ENCODE measurements around the gene ANKRD36.
"Not testable (repeated sequence)": the region's sequence is repeated elsewhere in the genome, so short reads cannot be mapped to it uniquely, and the experiment has no call there.

Gene ANKRD36

DNA sequence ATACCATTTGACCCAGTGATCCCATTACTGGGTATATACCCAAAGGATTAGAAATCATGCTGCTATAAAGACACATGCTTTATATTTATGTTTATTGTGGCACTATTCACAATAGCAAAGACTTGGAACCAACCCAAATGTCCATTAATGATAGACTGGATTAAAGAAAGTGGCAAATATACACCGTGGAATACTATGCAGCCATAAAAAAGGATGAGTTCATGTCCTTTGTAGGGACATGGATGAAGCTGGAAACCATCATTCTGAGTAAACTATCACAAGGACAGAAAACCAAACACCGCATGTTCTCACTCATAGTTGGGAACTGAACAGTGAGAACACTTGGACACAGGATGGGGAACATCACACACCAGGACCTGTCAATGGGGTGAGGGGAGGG lies 6.1 kb upstream of the ANKRD36 start:
- in situ Hi-C loops (cut with HindIII; ENCODE audit: low pct_ligation_motif_present, low pct_unique_long_range_greater_than_20kb, low sequenced_read_pairs), result not testable (repeated sequence)

DNA sequence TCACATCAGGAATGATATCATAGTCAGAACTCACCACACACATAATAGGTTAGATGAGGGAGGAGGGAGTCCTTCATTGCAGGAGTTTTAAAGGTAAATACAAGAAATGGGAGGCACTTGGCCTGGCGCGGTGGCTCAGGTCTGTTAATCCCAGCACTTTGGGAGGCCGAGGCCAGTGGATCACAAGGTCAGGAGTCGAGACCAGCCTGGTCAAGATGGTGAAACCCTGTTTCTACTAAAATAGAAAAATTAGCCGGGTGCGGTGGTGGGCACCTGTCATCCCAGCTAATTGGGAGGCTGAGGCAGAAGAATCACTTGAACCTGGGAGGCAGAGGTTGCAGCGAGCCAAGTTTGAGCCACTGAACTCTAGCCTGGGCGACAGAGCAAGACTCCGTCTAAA lies 1.7 kb upstream of the ANKRD36 start:
- in situ Hi-C loops (cut with HindIII; ENCODE audit: low pct_ligation_motif_present, low pct_unique_long_range_greater_than_20kb, low sequenced_read_pairs); DNase-seq: not testable (repeated sequence)

More for the DNA sequence above, 6.1 kb upstream of the ANKRD36 start:
- DNase-seq, result not testable (repeated sequence)

DNA sequence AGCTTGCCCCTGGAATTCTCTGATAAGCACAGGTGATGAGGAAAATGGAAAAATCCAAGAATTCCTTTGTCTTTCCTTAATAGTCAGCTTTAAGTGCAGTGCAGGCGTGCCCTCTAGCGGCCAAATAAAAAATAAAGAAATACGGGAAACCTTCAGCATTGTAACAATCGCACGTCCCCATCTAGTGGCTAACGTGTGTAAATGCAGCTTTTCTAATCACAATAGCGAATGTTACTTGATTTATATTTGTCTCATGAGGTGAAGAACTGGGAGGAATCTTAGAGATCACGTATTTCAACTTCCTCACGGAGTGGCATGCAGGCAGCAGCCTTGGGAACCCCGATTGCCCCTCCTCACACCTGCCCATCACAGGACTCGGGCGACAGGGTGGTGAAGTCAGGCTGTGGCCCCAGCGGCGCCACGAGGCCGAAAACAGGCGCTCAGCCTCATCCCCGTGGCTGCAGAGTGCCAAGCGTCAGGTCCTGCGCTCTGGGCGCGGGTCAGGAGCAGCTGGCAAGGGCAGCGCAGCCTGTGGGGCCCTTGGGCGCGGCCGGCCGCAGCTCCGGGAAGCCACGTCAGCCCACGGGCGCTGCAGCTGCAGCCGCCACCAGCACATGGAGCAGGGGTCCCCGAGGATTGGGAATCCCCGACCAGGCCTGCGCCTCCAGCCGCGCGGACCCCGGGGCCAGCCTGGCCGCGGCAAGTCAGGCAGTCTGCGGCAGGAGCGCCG lies 468 bp upstream of the ANKRD36 start:
- in situ Hi-C loops (cut with HindIII; ENCODE audit: low pct_ligation_motif_present, low pct_unique_long_range_greater_than_20kb, low sequenced_read_pairs), result not testable (repeated sequence)
- DNase-seq, result peak; percentile 32

DNA sequence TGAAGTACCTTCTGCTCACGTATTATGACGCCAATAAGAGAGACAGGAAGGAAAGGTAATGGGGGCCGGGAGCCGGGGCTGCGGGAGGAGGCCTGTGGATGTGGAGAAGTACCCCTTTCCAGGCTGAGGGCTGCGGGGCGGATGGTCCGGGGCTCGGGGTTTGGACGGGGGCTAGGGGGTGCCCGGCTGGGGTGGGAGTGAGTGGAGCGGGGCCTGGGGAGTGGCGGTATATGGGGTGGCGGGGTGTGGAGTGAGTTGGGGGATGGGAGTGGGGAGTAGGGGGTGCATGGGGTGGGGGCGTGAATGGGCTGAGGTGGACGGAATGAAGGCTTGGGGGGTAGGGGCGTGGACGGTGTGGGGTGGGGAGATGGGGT lies 916 bp downstream of the ANKRD36 start:
- in situ Hi-C loops (cut with HindIII; ENCODE audit: low pct_ligation_motif_present, low pct_unique_long_range_greater_than_20kb, low sequenced_read_pairs); DNase-seq: not testable (repeated sequence)

DNA sequence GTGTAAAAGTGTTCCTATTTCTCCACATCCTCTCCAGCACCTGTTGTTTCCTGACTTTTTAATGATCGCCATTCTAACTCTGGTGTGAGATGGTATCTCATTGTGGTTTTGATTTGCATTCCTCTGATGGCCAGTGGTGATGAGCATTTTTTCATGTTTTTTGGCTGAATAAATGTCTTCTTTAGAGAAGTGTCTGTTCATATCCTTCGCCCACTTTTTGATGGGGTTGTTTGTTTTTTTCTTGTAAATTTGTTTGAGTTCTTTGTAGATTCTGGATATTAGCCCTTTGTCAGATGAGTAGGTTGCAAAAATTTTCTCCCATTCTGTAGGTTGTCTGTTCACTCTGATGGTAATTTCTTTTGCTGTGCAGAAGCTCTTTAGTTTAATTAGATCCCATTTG lies 16.1 kb downstream of the ANKRD36 start:
- in situ Hi-C loops (cut with HindIII; ENCODE audit: low pct_ligation_motif_present, low pct_unique_long_range_greater_than_20kb, low sequenced_read_pairs); DNase-seq: not testable (repeated sequence)

DNA sequence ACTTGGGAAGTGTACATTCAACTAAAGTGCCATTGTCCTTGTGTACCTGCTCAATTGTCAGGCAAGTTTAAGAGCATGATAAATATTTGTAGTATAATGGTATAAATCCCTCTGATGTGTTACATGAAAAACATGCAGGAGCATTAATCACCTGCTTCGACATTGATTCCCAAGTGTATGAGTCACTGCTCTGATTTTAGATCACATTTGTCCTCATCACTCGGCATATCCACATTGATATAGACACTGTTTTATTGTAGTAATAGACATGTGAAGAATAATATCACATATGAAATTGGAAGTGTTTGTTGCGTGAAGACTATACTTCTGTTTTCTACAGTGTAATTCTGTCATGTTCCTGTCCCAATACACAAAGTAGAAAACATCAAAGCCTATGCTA lies 31.1 kb downstream of the ANKRD36 start:
- DNase-seq; in situ Hi-C loops (cut with HindIII; ENCODE audit: low pct_ligation_motif_present, low pct_unique_long_range_greater_than_20kb, low sequenced_read_pairs): not testable (repeated sequence)

DNA sequence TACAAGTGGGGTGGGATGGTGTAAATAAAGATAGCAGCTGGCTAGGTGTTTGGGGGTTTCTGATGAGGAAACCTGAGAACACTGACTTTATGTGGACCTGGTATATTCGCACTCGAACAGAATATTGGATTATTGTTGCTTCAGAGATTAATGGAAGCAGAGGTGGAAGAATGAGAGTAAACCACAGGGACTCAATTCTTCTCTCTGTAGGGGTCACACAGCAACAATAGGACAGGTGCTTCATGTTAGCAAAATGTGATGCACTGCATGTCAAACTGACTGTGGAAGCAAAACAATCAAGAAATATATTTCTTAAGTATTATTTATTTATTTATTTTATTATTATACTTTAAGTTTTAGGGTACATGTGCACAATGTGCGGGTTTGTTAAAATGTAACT lies 53.6 kb downstream of the ANKRD36 start:
- in situ Hi-C loops (cut with HindIII; ENCODE audit: low pct_ligation_motif_present, low pct_unique_long_range_greater_than_20kb, low sequenced_read_pairs); DNase-seq: not testable (repeated sequence)

DNA sequence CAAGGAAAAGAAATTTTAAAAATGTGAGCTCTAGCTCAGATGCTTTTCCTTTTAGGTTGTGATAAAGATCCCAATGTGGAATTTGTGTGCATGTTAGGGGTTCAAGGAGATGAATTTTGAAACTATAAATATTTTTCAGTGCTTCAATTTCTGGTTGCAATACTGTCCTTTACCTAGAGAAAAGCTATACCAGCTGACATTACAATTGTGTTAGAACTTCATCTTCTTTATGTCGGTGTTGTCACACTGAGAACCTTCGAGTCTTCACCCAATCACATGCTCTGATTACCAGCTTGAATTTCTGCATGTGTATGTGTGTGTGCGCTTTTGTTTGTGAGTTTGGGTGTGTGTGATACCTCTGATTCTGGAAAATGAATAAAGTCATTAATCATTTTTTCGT lies 55.0 kb downstream of the ANKRD36 start:
- DNase-seq; in situ Hi-C loops (cut with HindIII; ENCODE audit: low pct_ligation_motif_present, low pct_unique_long_range_greater_than_20kb, low sequenced_read_pairs): not testable (repeated sequence)

DNA sequence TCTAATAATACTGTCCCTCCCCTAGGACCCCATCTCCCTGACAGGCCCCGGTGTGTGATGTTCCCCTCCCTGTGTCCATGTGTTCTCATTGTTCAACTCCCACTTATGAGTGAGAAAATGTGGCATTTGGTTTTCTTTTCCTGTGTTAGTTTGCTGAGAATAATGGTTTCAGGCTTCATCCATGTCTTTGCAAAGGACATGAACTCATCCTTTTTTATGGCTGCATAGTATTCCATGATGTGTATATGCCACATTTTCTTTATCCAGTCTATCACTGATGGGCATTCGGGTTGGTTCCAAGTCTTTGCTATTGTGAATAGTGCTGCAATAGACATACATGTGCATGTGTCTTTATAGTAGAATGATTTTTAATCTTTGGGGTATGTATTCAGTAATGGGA lies 55.6 kb downstream of the ANKRD36 start:
- DNase-seq; in situ Hi-C loops (cut with HindIII; ENCODE audit: low pct_ligation_motif_present, low pct_unique_long_range_greater_than_20kb, low sequenced_read_pairs): not testable (repeated sequence)

DNA sequence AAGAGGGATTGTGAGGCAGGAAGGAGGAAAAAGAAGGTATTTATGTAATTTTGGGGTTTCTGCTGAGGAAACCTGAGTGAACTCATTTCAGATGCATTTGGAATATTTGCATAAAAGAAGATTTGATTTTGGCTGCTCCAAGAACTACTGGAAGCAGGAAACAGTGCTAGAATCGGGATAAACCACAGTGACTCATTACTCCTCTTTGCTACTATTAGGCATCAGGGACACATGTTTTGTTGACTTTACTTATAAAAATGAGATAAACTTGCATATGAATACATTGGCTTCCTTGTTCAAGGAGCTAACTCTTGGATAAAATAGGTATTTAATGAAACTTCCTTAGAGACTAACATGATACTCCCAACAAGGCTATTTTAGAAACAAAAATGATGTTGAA lies 67.4 kb downstream of the ANKRD36 start:
- DNase-seq; in situ Hi-C loops (cut with HindIII; ENCODE audit: low pct_ligation_motif_present, low pct_unique_long_range_greater_than_20kb, low sequenced_read_pairs): not testable (repeated sequence)

DNA sequence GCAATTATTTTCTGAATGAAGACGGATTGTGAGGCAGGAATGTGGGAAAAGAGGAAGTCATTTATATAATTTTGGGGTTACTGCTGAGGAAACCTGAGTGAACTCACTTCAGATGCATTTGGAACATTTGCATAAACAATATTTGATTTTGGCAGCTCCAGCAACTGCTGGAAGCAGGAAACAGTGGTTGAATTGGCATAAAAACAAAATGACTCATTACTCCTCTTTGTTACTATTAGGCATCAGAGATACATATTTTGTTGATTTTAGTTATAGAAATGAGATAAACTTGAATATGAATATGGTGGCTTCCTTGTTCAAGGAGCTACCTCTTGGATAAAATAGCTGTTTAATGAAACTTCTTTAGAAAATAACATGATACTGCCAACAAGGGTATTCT lies 82.4 kb downstream of the ANKRD36 start:
- DNase-seq; in situ Hi-C loops (cut with HindIII; ENCODE audit: low pct_ligation_motif_present, low pct_unique_long_range_greater_than_20kb, low sequenced_read_pairs): not testable (repeated sequence)

DNA sequence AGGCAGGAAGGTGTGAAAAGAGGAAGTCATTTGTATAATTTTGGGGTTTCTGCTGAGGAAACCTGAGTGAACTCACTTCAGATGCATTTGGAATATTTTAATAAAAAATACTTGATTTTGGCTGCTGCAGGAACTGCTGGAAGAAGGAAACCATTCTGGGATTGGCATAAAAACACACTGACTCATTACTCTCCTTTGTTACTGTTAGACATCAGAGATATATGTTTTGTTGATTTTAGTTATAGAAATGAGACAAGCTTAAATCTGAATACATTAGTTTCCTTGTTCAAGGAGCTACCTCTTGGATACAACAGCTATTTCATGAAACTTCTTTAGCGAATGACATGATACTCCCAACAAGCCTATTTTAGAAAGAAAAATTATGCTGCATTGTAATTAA lies 84.3 kb downstream of the ANKRD36 start:
- DNase-seq; in situ Hi-C loops (cut with HindIII; ENCODE audit: low pct_ligation_motif_present, low pct_unique_long_range_greater_than_20kb, low sequenced_read_pairs): not testable (repeated sequence)

DNA sequence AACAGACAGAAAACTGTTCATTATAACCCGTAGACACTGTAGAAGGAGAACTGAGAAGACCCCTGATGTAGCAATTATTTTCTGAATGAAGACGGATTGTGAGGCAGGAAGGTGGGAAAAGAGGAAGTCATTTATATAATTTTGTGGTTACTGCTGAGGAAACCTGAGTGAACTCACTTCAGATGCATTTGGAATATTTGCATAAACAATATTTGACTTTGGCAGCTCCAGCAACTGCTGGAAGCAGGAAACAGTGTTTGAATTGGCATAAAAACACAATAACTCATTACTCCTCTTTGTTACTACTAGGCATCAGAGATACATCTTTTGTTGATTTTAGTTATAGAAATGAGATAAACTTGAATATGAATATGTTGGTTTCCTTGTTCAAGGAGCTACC lies 87.9 kb downstream of the ANKRD36 start:
- in situ Hi-C loops (cut with HindIII; ENCODE audit: low pct_ligation_motif_present, low pct_unique_long_range_greater_than_20kb, low sequenced_read_pairs); DNase-seq: not testable (repeated sequence)

DNA sequence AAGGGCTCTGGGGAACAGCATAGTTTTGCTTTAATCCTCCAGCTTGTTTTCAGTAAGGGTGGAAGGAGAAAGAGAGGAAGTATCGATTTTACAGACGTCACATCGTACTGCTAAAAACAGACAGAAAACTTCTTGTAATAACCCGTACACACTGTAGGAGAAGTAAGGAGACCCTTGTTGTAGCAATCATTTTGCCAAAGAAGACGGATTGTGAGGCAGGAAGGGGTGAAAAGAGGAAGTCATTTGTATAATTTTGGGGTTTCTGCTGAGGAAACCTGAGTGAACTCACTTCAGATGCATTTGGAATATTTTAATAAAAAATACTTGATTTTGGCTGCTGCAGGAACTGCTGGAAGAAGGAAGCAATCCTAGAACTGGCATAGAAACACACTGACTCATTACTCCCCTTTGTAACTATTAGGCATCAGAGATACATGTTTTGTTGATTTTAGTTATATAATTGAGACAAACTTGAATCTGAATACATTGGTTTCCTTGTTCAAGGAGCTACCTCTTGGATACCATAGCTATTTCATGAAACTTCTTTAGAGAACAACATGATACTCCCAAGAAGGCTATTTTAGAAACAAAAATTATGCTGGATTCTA lies 89.8 kb downstream of the ANKRD36 start:
- not testable (repeated sequence) for DNase-seq

DNA sequence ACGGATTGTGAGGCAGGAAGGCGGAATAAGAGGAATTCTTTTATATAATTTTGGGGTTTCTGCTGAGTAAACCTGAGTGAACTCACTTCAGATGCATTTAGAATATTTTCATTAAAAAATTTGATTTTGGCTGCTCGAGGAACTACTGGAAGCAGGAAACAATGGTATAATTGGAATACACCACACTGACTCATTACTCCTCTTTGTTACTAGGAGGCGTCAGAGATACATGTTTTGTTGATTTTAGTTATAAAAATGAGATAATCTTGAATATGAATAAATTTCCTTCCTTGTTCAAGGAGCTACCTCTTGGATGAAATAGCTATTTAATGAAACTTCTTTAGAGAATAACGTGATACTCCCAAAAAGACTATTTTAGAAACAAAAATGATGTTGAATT lies 97.4 kb downstream of the ANKRD36 start:
- in situ Hi-C loops (cut with HindIII; ENCODE audit: low pct_ligation_motif_present, low pct_unique_long_range_greater_than_20kb, low sequenced_read_pairs), result no loop called here
- no peak for DNase-seq

More for the DNA sequence above, 89.8 kb downstream of the ANKRD36 start:
- in situ Hi-C loops (cut with HindIII; ENCODE audit: low pct_ligation_motif_present, low pct_unique_long_range_greater_than_20kb, low sequenced_read_pairs), result not testable (repeated sequence)

DNA sequence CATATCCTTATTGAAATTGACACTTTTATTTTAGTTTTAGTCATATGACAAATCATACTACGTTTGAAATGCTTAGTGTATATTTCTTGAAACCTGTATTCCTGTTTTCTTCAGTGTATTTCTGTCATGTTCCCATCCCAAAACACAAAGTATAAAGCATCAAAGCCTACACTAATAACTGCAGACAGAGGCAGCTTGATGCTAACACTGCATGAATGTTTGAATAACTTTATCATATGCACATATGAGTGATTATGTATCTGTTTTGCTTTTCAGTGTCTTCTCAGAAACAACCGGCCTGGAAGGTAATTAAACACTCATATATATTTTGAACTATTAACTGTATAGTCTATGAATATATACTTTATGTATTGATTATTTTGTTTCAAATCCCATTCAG lies 102.1 kb downstream of the ANKRD36 start:
- DNase-seq; in situ Hi-C loops (cut with HindIII; ENCODE audit: low pct_ligation_motif_present, low pct_unique_long_range_greater_than_20kb, low sequenced_read_pairs): not testable (repeated sequence)

DNA sequence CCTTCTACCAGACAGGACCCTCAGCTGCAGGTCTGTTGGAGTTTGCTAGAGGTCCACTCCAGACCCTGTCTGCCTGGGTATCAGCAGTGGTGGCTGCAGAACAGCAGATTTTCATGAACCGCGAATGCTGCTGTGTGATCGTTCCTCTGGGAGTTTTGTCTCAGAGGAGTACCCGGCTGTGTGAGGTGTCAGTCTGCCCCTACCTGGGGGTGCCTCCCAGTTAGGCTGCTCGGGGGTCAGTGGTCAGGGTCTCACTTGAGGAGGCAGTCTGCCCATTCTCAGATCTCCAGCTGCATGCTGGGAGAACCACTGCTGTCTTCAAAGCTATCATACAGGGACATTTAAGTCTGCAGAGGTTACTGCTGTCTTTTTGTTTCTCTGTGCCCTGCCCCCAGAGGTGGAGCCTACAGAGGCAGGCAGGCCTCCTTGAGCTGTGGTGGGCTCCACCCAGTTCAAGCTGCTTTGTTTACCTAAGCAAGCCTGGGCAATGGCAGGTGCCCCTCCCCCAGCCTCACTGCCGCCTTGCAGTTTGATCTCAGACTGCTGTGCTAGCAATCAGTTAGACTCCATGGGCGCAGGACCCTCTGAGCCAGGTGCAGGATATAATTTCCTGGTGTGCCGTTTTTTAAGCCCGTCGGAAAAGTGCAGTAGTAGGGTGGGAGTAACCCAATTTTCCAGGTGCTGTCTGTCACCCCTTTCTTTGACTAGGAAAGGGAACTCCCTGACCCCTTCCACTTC lies 118.1 kb downstream of the ANKRD36 start:
- in situ Hi-C loops (cut with HindIII; ENCODE audit: low pct_ligation_motif_present, low pct_unique_long_range_greater_than_20kb, low sequenced_read_pairs); DNase-seq: not testable (repeated sequence)

DNA sequence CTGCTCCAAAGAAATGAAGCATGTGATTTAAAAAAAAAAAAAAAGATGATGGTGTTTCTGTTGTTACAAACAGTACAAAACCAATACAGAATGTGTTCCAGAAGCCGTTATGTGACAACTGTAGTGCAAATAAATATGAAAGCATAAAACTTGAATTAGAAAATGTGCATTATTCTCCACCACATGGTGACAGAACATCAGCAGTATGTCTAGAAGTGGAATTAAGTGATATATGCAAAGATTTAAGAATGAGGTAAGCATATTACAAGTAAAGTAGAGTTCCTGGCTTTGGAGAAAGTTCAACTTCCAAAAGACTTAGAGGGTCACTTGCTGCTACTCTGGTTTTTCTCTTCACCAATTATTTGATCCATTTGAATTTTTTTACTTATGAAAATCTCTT lies 120.0 kb downstream of the ANKRD36 start:
- not testable (repeated sequence) for DNase-seq

DNA sequence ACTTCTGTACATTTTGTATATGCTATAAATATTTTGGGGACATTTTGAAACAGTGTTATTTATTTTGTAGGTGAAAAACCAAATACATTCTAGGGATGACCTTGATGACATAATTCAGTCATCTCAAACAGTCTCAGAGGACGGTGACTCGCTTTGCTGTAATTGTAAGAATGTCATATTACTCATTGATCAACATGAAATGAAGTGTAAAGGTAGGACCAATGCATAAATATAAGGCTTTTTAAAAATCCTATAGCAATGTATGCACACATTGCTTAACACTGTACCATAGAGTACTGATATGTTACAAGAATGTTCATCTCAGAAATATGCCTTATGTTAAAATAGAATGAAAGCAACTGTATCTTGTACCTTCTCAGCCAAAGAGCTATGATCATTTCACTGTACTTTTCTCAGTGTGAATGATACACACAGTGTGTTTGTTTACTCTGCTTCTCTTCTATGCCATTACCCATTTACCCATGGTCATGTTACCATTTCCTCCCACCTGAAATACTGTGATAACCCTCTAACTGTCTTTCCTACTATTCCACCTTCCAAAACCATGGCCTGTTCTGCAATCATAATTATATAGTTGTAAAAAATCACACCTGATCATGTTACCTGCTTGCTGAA lies 120.8 kb downstream of the ANKRD36 start:
- in situ Hi-C loops (cut with HindIII; ENCODE audit: low pct_ligation_motif_present, low pct_unique_long_range_greater_than_20kb, low sequenced_read_pairs); DNase-seq: not testable (repeated sequence)

More for the DNA sequence above, 120.0 kb downstream of the ANKRD36 start:
- in situ Hi-C loops (cut with HindIII; ENCODE audit: low pct_ligation_motif_present, low pct_unique_long_range_greater_than_20kb, low sequenced_read_pairs), result not testable (repeated sequence)
